HepG2 (cell line): ENCODE measurements around the gene C16orf87. TPM values are rescaled to one million over a fixed set of nuclear protein-coding genes. Genes with fewer than 3 reads are reported as not detected.

Source experiments
- ATF7-NPFF ChIP-seq: sonication (generic); formaldehyde crosslinking; IDR thresholded peaks from 2 replicates; pipeline ENCODE4 v1.8.1; 2023; ENCODE audit warnings: mild to moderate bottlenecking, low read depth, missing genetic modification reagents, moderate library complexity
- GATAD2A ChIP-seq: IDR thresholded peaks from 2 replicates; pipeline ENCODE4 v1.6.1; 2016
- HOXD1 ChIP-seq: sonication (generic); formaldehyde crosslinking; IDR thresholded peaks from 2 replicates; pipeline ENCODE4 v1.5.0; 2020; ENCODE audit warnings: missing genetic modification reagents
- JUNB ChIP-seq: sonication (generic); formaldehyde crosslinking; IDR thresholded peaks from 2 replicates; pipeline ENCODE4 v1.8.0; 2022; ENCODE audit warnings: missing genetic modification reagents, mild to moderate bottlenecking, borderline replicate concordance
- MBD4 ChIP-seq: IDR thresholded peaks from 2 replicates; pipeline ENCODE4 v1.6.1; 2012; ENCODE audit warnings: low read length, inconsistent platforms, borderline replicate concordance
- MED8 ChIP-seq: sonication (generic); formaldehyde crosslinking; IDR thresholded peaks from 2 replicates; pipeline ENCODE4 v1.8.1; 2023; ENCODE audit warnings: mild to moderate bottlenecking, missing genetic modification reagents; ENCODE audit not compliant: insufficient replicate concordance
- RFX5 ChIP-seq: IDR thresholded peaks from 2 replicates; pipeline ENCODE4 v1.6.1; 2011; ENCODE audit warnings: low read depth, low read length, improper control_type of control experiment
- TEAD3 ChIP-seq: optimal IDR thresholded peaks from 2 replicates; pipeline ENCODE3; 2016; ENCODE audit warnings: borderline replicate concordance
- XBP1 ChIP-seq: sonication (generic); formaldehyde crosslinking; IDR thresholded peaks from 2 replicates; pipeline ENCODE4 v1.5.0; 2020; ENCODE audit warnings: missing genetic modification reagents
- ZNF326 ChIP-seq: sonication (generic); formaldehyde crosslinking; IDR thresholded peaks from 2 replicates; pipeline ENCODE4 v1.4.0; 2020; ENCODE audit warnings: missing genetic modification reagents, borderline replicate concordance
- ZNF362 ChIP-seq: sonication (generic); formaldehyde crosslinking; IDR thresholded peaks from 2 replicates; pipeline ENCODE4 v1.4.0; 2020; ENCODE audit warnings: missing genetic modification reagents, mild to moderate bottlenecking, borderline replicate concordance
- ZNF430 ChIP-seq: sonication (generic); formaldehyde crosslinking; IDR thresholded peaks from 2 replicates; pipeline ENCODE4 v1.9.0; 2021; ENCODE audit warnings: mild to moderate bottlenecking, missing genetic modification reagents
- ZNF703 ChIP-seq: sonication (generic); formaldehyde crosslinking; IDR thresholded peaks from 2 replicates; pipeline ENCODE4 v1.5.1; 2020; ENCODE audit warnings: missing genetic modification reagents, mild to moderate bottlenecking, moderate library complexity, borderline replicate concordance
- ZNF784 ChIP-seq: sonication (generic); formaldehyde crosslinking; IDR thresholded peaks from 2 replicates; pipeline ENCODE4 v1.5.1; 2020; ENCODE audit warnings: missing genetic modification reagents, mild to moderate bottlenecking, borderline replicate concordance
- ZNF83 ChIP-seq: sonication (generic); formaldehyde crosslinking; IDR thresholded peaks from 2 replicates; pipeline ENCODE4 v1.4.0; 2020; ENCODE audit warnings: missing genetic modification reagents, mild to moderate bottlenecking, borderline replicate concordance
- ZSCAN30 ChIP-seq: sonication (generic); formaldehyde crosslinking; IDR thresholded peaks from 2 replicates; pipeline ENCODE4 v1.5.0; 2020; ENCODE audit warnings: mild to moderate bottlenecking, missing genetic modification reagents
- polyA plus RNA-seq, 8 experiments: library from polyadenylated mRNA; depleted of rRNA in 3 of 8; stranded (reverse) in 7 of 8; unstranded in 1 of 8; fragments of >200 nt; fragmentation: Illumina TruSeq in 4 of 8; extraction: Trizol in 4 of 8; gene quantifications; 2 replicates each; pipeline versions ENCODE4 v1.2.1 to v1.2.3, GENCODE V29; 2011 to 2016; ENCODE audit warnings: low read depth in 4 of 8, missing spikeins in 1 of 8, mixed read lengths in 1 of 8; ENCODE audit not compliant: insufficient read depth in 1 of 8
- total RNA-seq, 5 experiments: library from RNA; depleted of rRNA; stranded (reverse); fragments of >200 nt; fragmentation: Illumina TruSeq; extraction: Trizol; gene quantifications; 2 replicates each; pipeline ENCODE4 v1.2.3, GENCODE V29; 2016; ENCODE audit warnings: low read depth in 1 of 5
- TF ChIP-seq, protein P1 (sequence below), 2 experiments: sonication (generic) in 1 of 2; formaldehyde crosslinking in 1 of 2; IDR thresholded peaks; 2 replicates each; pipeline versions ENCODE4 v1.6.1 to v1.9.0; 2014 to 2022; ENCODE audit warnings: antibody characterized with exemption in 1 of 2, borderline replicate concordance in 1 of 2, inconsistent platforms in 1 of 2, low read depth in 1 of 2, missing genetic modification reagents in 1 of 2
- TF ChIP-seq, protein P2 (sequence below): sonication (generic); formaldehyde crosslinking; IDR thresholded peaks from 2 replicates; pipeline ENCODE4 v1.4.0; 2020; ENCODE audit warnings: mild to moderate bottlenecking, missing genetic modification reagents, borderline replicate concordance

C16orf87 gene
- total and polyA plus RNA-seq, 2 of the 13 experiments (the other 11 are each of a cell fraction or from before 2014, with no cell fraction given), result 8.6 to 19.5 TPM

GRCh38 chr16:46789499-46790414 is 41.2 kb downstream of the C16orf87 start (continued):
- TF ChIP-seq, protein P1, sequence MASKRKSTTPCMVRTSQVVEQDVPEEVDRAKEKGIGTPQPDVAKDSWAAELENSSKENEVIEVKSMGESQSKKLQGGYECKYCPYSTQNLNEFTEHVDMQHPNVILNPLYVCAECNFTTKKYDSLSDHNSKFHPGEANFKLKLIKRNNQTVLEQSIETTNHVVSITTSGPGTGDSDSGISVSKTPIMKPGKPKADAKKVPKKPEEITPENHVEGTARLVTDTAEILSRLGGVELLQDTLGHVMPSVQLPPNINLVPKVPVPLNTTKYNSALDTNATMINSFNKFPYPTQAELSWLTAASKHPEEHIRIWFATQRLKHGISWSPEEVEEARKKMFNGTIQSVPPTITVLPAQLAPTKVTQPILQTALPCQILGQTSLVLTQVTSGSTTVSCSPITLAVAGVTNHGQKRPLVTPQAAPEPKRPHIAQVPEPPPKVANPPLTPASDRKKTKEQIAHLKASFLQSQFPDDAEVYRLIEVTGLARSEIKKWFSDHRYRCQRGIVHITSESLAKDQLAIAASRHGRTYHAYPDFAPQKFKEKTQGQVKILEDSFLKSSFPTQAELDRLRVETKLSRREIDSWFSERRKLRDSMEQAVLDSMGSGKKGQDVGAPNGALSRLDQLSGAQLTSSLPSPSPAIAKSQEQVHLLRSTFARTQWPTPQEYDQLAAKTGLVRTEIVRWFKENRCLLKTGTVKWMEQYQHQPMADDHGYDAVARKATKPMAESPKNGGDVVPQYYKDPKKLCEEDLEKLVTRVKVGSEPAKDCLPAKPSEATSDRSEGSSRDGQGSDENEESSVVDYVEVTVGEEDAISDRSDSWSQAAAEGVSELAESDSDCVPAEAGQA (IDR thresholded peaks at IDR 0.05; ENCODE audit: low read depth), result no peak
- TF ChIP-seq, protein P1 (CRISPR knock-in tag; IDR thresholded peaks at IDR 0.05; ENCODE audit: borderline replicate concordance), result no peak
- no peak for TF ChIP-seq ZNF430
- TF ChIP-seq ZNF326 (CRISPR knock-in tag), result peak; percentile 22; the same call in 1 of the 2 replicates
- TF ChIP-seq JUNB (CRISPR knock-in tag), result no peak
- TF ChIP-seq ZSCAN30 (CRISPR knock-in tag), result no peak
- no peak for TF ChIP-seq ZNF703 (CRISPR knock-in tag)
- no peak; the same call in 1 of the 2 replicates for TF ChIP-seq ZNF784 (CRISPR knock-in tag)
- no peak for TF ChIP-seq MBD4
- TF ChIP-seq TEAD3, result peak; percentile 73
- TF ChIP-seq HOXD1 (CRISPR knock-in tag), result peak; percentile 86; the same call in 1 of the 2 replicates
- TF ChIP-seq RFX5, result no peak
- no peak for TF ChIP-seq ZNF362
- TF ChIP-seq XBP1 (CRISPR knock-in tag), result no peak
- peak; percentile 92 for TF ChIP-seq MED8 (CRISPR knock-in tag)
- TF ChIP-seq, protein P2, sequence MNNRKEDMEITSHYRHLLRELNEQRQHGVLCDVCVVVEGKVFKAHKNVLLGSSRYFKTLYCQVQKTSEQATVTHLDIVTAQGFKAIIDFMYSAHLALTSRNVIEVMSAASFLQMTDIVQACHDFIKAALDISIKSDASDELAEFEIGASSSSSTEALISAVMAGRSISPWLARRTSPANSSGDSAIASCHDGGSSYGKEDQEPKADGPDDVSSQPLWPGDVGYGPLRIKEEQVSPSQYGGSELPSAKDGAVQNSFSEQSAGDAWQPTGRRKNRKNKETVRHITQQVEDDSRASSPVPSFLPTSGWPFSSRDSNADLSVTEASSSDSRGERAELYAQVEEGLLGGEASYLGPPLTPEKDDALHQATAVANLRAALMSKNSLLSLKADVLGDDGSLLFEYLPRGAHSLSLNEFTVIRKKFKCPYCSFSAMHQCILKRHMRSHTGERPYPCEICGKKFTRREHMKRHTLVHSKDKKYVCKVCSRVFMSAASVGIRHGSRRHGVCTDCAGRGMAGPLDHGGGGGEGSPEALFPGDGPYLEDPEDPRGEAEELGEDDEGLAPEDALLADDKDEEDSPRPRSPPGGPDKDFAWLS (CRISPR knock-in tag), result no peak
- peak; percentile 98 for TF ChIP-seq ATF7-NPFF (CRISPR knock-in tag)
- TF ChIP-seq GATAD2A, result peak; percentile 51; the same call in 1 of the 2 replicates
- TF ChIP-seq ZNF83 (CRISPR knock-in tag), result peak; percentile 76; the same call in 1 of the 2 replicates
